ENCODE results near the gene OBSCN.

The OBSCN gene

DNA sequence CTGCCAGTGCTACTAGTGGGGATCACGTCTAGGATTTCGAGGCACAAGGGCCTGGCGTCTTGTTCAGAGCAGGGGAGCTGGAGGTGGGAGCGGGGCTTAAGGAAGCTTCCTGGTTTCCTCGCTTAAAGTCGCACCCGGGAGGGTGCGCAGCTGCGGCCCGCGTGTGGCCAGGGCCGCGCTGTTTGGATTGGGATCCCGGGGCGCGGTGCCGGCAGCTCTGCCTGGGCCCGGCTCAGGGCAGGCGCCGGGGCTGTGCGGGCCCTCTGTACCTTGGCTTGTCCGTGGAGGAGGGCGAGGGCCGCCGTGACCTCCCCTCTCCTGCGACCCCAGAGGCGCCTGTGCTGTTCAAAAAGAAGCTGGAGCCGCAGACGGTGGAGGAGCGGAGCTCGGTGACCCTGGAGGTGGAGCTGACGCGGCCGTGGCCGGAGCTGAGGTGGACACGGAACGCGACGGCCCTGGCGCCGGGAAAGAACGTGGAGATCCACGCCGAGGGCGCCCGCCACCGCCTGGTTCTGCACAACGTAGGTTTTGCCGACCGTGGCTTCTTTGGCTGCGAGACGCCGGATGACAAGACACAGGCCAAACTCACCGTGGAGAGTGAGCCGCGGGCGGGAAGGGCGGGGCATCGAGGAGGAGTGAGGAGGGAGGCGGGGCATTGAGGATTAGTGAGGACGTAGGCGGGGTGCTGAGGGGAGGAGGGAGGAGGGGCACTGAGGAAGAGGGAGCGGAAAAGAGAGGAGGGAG is 67.8 kb downstream of the OBSCN start:
- H3K4me3 ChIP-seq (ENCODE audit: low read depth, low read length), result peak overlapping the region; percentile 47
- DNase-seq (ENCODE audit: low read depth, low spot score), result peak; percentile 64
- in situ Hi-C loops (cut with HindIII; ENCODE audit: low sequenced_read_pairs), result no loop called here
- TF ChIP-seq, protein P1, sequence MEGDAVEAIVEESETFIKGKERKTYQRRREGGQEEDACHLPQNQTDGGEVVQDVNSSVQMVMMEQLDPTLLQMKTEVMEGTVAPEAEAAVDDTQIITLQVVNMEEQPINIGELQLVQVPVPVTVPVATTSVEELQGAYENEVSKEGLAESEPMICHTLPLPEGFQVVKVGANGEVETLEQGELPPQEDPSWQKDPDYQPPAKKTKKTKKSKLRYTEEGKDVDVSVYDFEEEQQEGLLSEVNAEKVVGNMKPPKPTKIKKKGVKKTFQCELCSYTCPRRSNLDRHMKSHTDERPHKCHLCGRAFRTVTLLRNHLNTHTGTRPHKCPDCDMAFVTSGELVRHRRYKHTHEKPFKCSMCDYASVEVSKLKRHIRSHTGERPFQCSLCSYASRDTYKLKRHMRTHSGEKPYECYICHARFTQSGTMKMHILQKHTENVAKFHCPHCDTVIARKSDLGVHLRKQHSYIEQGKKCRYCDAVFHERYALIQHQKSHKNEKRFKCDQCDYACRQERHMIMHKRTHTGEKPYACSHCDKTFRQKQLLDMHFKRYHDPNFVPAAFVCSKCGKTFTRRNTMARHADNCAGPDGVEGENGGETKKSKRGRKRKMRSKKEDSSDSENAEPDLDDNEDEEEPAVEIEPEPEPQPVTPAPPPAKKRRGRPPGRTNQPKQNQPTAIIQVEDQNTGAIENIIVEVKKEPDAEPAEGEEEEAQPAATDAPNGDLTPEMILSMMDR (IDR thresholded peaks at IDR 0.05; ENCODE audit: low read depth, low read length), result no peak

DNA sequence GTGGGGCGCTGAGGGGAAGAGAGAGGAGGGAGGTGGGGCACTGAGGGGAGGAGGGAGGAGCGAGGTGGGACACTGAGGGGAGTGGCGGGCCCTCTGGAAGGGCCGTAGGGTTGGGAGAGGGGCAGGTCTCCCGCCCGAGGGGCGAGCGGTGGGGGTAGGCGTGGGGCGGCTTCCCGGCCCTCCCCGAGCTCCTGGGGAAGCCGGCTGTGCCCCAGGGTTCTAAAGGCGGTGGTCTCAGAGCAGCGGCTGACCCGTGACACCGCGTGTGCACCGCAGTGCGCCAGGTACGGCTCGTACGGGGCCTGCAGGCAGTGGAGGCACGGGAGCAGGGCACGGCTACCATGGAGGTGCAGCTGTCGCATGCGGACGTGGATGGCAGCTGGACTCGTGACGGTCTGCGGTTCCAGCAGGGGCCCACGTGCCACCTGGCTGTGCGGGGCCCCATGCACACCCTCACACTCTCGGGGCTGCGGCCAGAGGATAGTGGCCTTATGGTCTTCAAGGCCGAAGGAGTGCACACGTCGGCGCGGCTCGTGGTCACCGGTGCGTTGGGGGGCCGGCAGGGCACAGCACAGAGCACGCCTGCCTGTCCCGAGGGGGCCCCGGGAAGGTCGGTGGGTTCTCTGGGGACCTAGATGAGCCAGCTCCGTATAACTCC is 68.5 kb downstream of the OBSCN start:
- DNase-seq (ENCODE audit: low read depth, low spot score), result no peak
- TF ChIP-seq, protein P1 (IDR thresholded peaks at IDR 0.05; ENCODE audit: low read depth, low read length), result no peak
- in situ Hi-C loops (cut with HindIII; ENCODE audit: low sequenced_read_pairs), result no loop called here

DNA sequence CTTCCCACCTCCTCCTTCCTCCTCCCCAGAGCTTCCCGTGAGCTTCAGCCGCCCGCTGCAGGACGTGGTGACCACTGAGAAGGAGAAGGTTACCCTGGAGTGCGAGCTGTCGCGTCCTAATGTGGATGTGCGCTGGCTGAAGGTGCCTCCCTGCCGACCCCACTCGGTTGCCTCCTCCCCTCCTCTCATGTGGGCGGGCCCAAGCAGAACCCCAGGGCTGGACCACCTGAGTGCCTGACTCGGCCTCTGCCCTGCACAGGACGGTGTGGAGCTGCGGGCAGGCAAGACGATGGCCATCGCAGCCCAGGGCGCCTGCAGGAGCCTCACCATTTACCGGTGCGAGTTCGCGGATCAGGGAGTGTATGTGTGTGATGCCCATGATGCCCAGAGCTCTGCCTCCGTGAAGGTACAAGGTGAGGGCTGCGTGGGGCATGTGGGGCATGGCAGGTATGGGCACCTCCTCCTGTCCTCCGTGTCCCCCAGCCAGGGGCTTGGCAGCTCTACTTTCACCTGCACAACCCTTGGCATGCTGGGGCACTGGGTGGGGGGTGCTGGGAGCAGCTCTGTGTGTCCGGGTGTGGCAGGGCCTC is 69.2 kb downstream of the OBSCN start:
- TF ChIP-seq, protein P1 (IDR thresholded peaks at IDR 0.05; ENCODE audit: low read depth, low read length), result no peak
- no peak for DNase-seq (ENCODE audit: low read depth, low spot score)
- H3K4me3 ChIP-seq (ENCODE audit: low read depth, low read length), result no peak overlapping the region
- in situ Hi-C loops (cut with HindIII; ENCODE audit: low sequenced_read_pairs), result no loop called here

More for the DNA sequence above, 68.5 kb downstream of the OBSCN start:
- H3K4me3 ChIP-seq (ENCODE audit: low read depth, low read length), result peak overlapping the region; percentile 47

DNA sequence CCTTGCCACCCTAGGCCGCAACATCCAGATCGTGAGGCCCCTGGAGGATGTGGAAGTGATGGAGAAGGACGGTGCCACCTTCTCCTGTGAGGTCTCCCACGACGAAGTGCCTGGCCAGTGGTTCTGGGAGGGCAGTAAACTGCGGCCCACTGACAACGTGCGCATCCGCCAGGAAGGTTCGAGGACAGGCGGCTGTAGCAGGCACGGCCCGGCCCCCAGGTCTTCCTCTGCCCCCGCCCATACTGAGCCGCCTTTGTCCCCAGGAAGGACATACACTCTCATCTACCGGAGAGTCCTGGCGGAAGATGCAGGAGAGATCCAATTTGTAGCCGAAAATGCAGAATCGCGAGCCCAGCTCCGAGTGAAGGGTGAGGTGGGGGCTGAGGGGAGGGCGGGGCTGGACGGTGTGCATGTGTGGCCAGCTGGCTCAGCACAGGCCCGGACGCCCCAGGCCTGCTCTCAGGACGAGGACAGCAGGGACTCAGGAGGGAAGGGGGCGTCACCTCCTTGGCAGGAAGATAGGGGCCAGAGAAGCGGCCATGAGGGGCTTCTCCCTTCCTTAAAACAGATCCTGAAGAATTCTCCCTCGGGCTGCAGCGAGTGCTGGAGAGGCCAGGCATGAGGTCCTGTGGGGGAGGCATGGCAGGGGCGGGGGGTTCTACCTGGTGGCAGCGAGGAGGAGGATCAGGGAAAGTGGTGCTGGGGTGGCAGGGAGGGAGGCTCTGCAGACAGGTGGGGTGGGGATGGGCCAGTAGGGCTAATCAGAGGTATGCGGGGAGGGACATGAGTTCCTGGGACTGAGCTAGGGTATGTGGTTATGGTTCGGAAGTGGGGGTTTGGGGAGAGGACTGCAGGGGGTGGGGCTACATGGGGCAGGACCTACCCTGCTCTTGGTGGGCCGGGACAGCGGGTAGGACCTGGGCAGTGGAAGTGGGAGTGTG is 69.9 kb downstream of the OBSCN start:
- TF ChIP-seq, protein P1 (IDR thresholded peaks at IDR 0.05; ENCODE audit: low read depth, low read length), result no peak
- in situ Hi-C loops (cut with HindIII; ENCODE audit: low sequenced_read_pairs), result no loop called here
- DNase-seq (ENCODE audit: low read depth, low spot score), result no peak
- H3K4me3 ChIP-seq (ENCODE audit: low read depth, low read length), result no peak overlapping the region

DNA sequence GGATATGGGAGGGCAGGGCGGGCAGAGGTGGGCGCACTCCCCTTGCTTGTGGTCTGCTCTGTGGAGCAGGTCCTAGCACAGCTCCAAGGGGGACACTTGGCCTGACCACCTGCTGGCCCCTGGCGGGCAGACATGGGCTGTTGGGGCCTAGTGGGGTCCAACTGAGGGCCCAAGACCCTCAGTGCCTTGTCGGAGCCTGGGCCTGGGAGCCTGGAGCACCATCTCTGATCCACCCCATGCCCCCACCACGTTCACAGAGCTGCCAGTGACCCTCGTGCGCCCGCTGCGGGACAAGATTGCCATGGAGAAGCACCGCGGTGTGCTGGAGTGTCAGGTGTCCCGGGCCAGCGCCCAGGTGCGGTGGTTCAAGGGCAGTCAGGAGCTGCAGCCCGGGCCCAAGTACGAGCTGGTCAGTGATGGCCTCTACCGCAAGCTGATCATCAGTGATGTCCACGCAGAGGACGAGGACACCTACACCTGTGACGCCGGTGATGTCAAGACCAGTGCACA is 70.6 kb downstream of the OBSCN start:
- no peak for DNase-seq (ENCODE audit: low read depth, low spot score)
- H3K4me3 ChIP-seq (ENCODE audit: low read depth, low read length), result no peak overlapping the region
- TF ChIP-seq, protein P1 (IDR thresholded peaks at IDR 0.05; ENCODE audit: low read depth, low read length), result no peak
- in situ Hi-C loops (cut with HindIII; ENCODE audit: low sequenced_read_pairs), result no loop called here
